Ovary (tissue), 9 donors: ENCODE measurements around the gene GLI1. TPM values are rescaled to one million over a fixed set of nuclear protein-coding genes. Genes with fewer than 3 reads are reported as not detected.
A peak's percentile ranks its signal among the peaks of the same experiment; 100 is the strongest.

Experiments
- DNase-seq, 5 donors: peaks; one replicate each; pipeline ENCODE4 v3.0.0-alpha.2; 2019 to 2020
- H3K27ac ChIP-seq, 2 donors: fragments of 200-600 bp; one replicate each; pipeline versions ENCODE4 v1.5.1 to v1.8.0; 2019 to 2022
- H3K27me3 ChIP-seq: fragments of 200-600 bp; one replicate; pipeline ENCODE4 v1.8.0; 2022
- H3K36me3 ChIP-seq: fragments of 200-600 bp; sonication (generic); one replicate; pipeline ENCODE4 v1.5.1; 2019
- H3K4me1 ChIP-seq: one replicate; pipeline ENCODE4 v1.8.1; 2013; ENCODE audit warnings: mild to moderate bottlenecking, moderate library complexity; ENCODE audit not compliant: insufficient read depth
- H3K4me3 ChIP-seq: fragments of 200-600 bp; sonication (generic); one replicate; pipeline ENCODE4 v1.5.1; 2017
- H3K9me3 ChIP-seq, 2 donors: fragments of 200-600 bp in 1 of 2; sonication (generic) in 1 of 2; one replicate each; pipeline versions ENCODE4 v1.5.1 to v1.8.1; 2013 to 2019; ENCODE audit warnings: mild to moderate bottlenecking in 1 of 2, moderate library complexity in 1 of 2
- EP300 ChIP-seq: sonication (generic); formaldehyde crosslinking; IDR thresholded peaks from one replicate; pipeline ENCODE4 v1.6.1; 2017; ENCODE audit warnings: antibody characterized with exemption
- POLR2A ChIP-seq: fragments of 450-650 bp; IDR thresholded peaks from one replicate; pipeline ENCODE4 v1.6.1; 2017; ENCODE audit warnings: antibody characterized with exemption, mild to moderate bottlenecking, moderate library complexity
- WGBS, 3 donors: extraction: QIAGEN DNeasy Blood & Tissue Kit in 1 of 3; methylation state at CpG; one replicate each; pipeline versions ENCODE4 v1.1.5 to v1.1.7; 2013 to 2017; 5-methylcytosine and 5-hydroxymethylcytosine counted together
- intact Hi-C, 4 donors: fragments of 100-400 bp; cut with DNase I; formaldehyde crosslinking; loops; one replicate each; pipeline versions ENCODE4 v1.11.0 to v1.15.1; 2022 to 2023
- microRNA counts: library from miRNA; unstranded; fragments of <30 nt; microRNA quantifications from one replicate; lab custom pipeline; 2016
- microRNA-seq, 3 donors: library from miRNA; unstranded; fragments of <30 nt; microRNA quantifications; one replicate each; pipeline versions ENCODE4 to v1.2.0, GENCODE V29; 2019 to 2020
- polyA plus RNA-seq, 2 donors: library from polyadenylated mRNA; stranded (reverse); fragments of 200-250 nt in 1 of 2; fragments of 350-450 nt in 1 of 2; fragmentation: Illumina TruSeq in 1 of 2; extraction: RNeasy Lipid Tissue Mini Kit (QIAGEN cat#74804) in 1 of 2; gene quantifications; one replicate each; pipeline ENCODE4 v1.2.3, GENCODE V29; 2013 to 2014
- small RNA-seq: library from RNA; depleted of rRNA; stranded (forward); fragments of <200 nt; gene quantifications from one replicate; pipeline ENCODE3, GENCODE V24; 2016
- total RNA-seq, 7 donors: library from RNA; depleted of rRNA in 2 of 7; stranded (reverse); fragments of >200 nt in 2 of 7; fragmentation: NEBNext Ultra II Directional in 3 of 7; extraction: Animal tissue kit (Norgen Biotek cat#: 25700) in 3 of 7; gene quantifications; one replicate each; pipeline versions ENCODE4 v1.1.0 to v1.2.4, GENCODE V29; 2016 to 2023
- TF ChIP-seq, protein P1 (sequence below), 3 donors: fragments of 450-650 bp in 2 of 3; fragments of 200-600 bp in 1 of 3; IDR thresholded peaks; one replicate each; pipeline versions ENCODE4 v1.5.1 to v1.8.0; 2016 to 2022; ENCODE audit warnings: antibody characterized with exemption in 3 of 3, mild to moderate bottlenecking in 1 of 3
- donor health status: DM: no; HTN: no; CAD: no; lungs with moderate emphysema.
- donor health status: DM: no; HTN: no; CAD: no.
- donor health status: Bipolar disorder and iron deficiency.
- donor health status: DM: yes; HTN: yes; CAD: no.
- donor health status: DM: no; HTN: no; CAD: no.
- donor health status: DM: yes; HTN: yes; CAD: no.

GLI1 gene
- total and polyA plus RNA-seq, 9 donors = 0.48 to 4.1 (median 1.5) TPM; not detected in 1

DNA sequence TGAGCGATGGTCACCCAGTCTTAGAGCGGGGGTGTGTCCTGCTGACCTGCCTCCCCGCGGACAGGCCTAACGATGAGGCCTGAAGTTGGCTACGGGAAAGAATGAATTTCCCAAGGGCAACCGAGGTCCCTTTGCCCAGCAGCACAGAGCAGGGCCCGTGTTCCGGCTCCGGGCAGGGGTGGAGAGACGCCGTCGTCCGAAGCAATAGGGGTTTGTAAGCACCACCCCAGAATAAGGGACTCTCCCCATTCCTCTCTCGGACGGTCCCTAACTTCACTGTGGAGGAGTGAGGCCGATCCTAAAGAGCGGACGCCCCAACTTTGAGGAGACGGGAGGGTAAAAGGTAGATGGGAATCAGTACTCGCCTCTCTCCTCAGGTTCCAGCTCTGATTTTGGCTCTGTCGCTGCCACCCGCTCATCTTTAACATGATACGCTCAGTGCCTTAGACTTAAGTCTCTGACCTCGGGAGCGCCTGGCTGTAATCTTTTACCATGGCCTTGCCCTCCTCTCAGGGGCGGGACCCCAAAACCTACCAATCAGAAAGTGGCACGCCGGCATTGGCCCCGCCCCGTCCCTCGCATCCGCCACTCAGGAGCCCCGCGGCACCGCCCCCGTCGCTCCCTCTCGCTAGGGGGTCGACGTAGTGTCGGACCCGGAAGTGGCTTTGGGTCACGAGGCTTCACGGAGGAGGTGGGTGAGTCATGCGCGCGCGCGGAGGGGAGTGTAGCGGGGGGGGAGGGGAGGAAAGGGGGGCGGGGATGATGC, 60.7 kb downstream of the GLI1 start, which contains the start of gene DDIT3:
Gene DDIT3, minus strand, starts transcription at position 462 of the 766 bp plus-strand sequence. CDS start 3,108 bp downstream, outside the sequence.
- Histone ChIP-seq H3K9me3 (no peaks in the 10 kb centered on the region), H3K4me1 (peaks cover 16% of the 10 kb centered on the region), H3K27me3 (no peaks in the 10 kb centered on the region), H3K36me3 (no peaks in the 10 kb centered on the region), H3K27ac (peak within 1 kb of the TSS; percentile 96 to 98), H3K4me3 (peak within 1 kb of the TSS; percentile 85)
- WGBS, 3 donors = 0 to 1% (median 0%) methylated on average over 51 to 52 of the region's 52 CpGs
- intact Hi-C loops = loop anchor here in 1 of 4 donors (5.0 kb wide), 1 partner anchor 92 kb away; the partner anchor contains the start of gene ARHGEF25
- peak; percentile 99 to 100 (median 100) for DNase-seq
- TF ChIP-seq, protein P1, sequence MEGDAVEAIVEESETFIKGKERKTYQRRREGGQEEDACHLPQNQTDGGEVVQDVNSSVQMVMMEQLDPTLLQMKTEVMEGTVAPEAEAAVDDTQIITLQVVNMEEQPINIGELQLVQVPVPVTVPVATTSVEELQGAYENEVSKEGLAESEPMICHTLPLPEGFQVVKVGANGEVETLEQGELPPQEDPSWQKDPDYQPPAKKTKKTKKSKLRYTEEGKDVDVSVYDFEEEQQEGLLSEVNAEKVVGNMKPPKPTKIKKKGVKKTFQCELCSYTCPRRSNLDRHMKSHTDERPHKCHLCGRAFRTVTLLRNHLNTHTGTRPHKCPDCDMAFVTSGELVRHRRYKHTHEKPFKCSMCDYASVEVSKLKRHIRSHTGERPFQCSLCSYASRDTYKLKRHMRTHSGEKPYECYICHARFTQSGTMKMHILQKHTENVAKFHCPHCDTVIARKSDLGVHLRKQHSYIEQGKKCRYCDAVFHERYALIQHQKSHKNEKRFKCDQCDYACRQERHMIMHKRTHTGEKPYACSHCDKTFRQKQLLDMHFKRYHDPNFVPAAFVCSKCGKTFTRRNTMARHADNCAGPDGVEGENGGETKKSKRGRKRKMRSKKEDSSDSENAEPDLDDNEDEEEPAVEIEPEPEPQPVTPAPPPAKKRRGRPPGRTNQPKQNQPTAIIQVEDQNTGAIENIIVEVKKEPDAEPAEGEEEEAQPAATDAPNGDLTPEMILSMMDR (IDR thresholded peaks at IDR 0.05) = peak in 1 of 3 donors; percentile 27
- TF ChIP-seq POLR2A (peak; percentile 99), EP300 (peak; percentile 72)

DNA sequence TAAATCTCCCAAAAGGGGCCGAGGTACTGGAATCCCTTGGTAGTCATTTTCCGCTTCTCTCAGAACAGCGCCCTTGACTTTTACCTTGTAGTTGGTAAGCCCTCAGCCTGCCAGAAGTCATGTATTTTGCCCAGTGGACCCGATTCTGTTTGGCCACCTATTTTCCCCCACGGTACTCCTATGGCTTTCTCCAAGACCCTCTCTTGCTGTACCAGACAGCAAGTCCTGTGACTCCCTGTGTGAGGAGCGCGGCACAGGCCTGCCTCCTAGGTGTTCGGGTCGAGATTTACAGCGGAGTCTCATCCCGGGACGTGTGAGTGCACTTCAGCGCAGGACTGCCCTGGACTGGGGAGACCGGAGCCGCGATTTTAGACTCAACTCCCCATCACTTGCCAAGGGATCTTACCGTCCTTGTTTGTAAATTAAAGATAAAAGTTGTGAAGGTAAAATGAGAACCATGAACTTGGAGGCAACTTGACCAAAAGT, 62.0 kb downstream of the GLI1 start:
- H3K4me1 ChIP-seq = peaks cover 16% of the 10 kb centered on the region
- peak overlapping the region; percentile 72 for H3K4me3 ChIP-seq
- peak; percentile 11 for TF ChIP-seq POLR2A
- TF ChIP-seq EP300 = no peak
- TF ChIP-seq, protein P1 (IDR thresholded peaks at IDR 0.05) = peak in 1 of 3 donors; percentile 1
- intact Hi-C loops = loop anchor here in 1 of 4 donors (5.0 kb wide), 1 partner anchor 91 kb away; the partner anchor contains the start of gene ARHGEF25
- peak; percentile 65 to 74 (median 71) for DNase-seq
- no peaks in the 10 kb centered on the region for H3K27me3 ChIP-seq
- no peaks in the 10 kb centered on the region for H3K9me3 ChIP-seq
- 25 to 29% (median 26%) methylated on average over 17 of the region's 17 CpGs for WGBS, 3 donors
- peak overlapping the region; percentile 96 to 98 for H3K27ac ChIP-seq
- no peaks in the 10 kb centered on the region for H3K36me3 ChIP-seq

MicroRNA genes within 50 kb of the gene (microRNA counts, 767-probe panel; counts per million panel counts)
- 530 counts per million, percentile 78 among the panel's probes with 10 or more counts for microRNA hsa-miR-616-3p (lab: Ali Mortazavi, UCI)

Small RNA genes lying within 50 kb of the gene (microRNA-seq; reads per million reads assigned to microRNA genes)
- gene MIR616 (0 to 0.95 (median 0.36) reads per million in 3 donors), gene MIR6758 (0 reads per million in 3 donors)

Small RNA genes lying within 50 kb of the gene (small RNA-seq; reads per million reads assigned to genes)
- not detected for gene MIR616
- gene RNU6-879P = not detected

Other genes with a start within 250 kb of the GLI1 start
- gene NXPH4, start 243.0 kb upstream of the GLI1 start, total RNA-seq = under 1 TPM in 1 of 7 donors, not detected in 6; 0.20 TPM
- gene NXPH4, start 243.0 kb upstream of the GLI1 start, polyA plus RNA-seq = under 1 TPM in 1 of 2 donors, not detected in 1; 0.13 TPM
- gene SHMT2, start 230.1 kb upstream of the GLI1 start, total RNA-seq = 100 to 1,000 TPM in 1 of 7 donors, 10 to 100 TPM in 6; 32.3 to 185 (median 46.6) TPM
- gene SHMT2, start 230.1 kb upstream of the GLI1 start, polyA plus RNA-seq = 10 to 100 TPM; 23.0 to 34.7 TPM
- gene STAC3, start 208.6 kb upstream of the GLI1 start, total RNA-seq = 1 to 10 TPM in 6 of 7 donors, under 1 TPM in 1; 0.66 to 2.3 (median 1.8) TPM
- gene STAC3, start 208.6 kb upstream of the GLI1 start, polyA plus RNA-seq = 1 to 10 TPM in 1 of 2 donors, under 1 TPM in 1; 0.77 to 2.9 TPM
- gene R3HDM2, start 28.7 kb upstream of the GLI1 start, total RNA-seq = 10 to 100 TPM; 24.3 to 81.4 (median 65.6) TPM
- gene R3HDM2, start 28.7 kb upstream of the GLI1 start, polyA plus RNA-seq = 10 to 100 TPM; 33.5 to 66.9 TPM
- gene INHBC, start 25.0 kb upstream of the GLI1 start, total RNA-seq = under 1 TPM in 2 of 7 donors, not detected in 5; 0.12 to 0.27 TPM
- under 1 TPM; 0.07 to 0.12 TPM for gene INHBC, start 25.0 kb upstream of the GLI1 start, polyA plus RNA-seq
- not detected for gene INHBE, start 4.5 kb upstream of the GLI1 start, total RNA-seq
- not detected for gene INHBE, start 4.5 kb upstream of the GLI1 start, polyA plus RNA-seq
- gene ARHGAP9, start 20.1 kb downstream of the GLI1 start, total RNA-seq = 1 to 10 TPM; 2.7 to 8.0 (median 4.2) TPM
- gene ARHGAP9, start 20.1 kb downstream of the GLI1 start, polyA plus RNA-seq = 1 to 10 TPM; 2.6 to 9.5 TPM
- gene MARS1, start 28.3 kb downstream of the GLI1 start, total RNA-seq = 100 to 1,000 TPM in 2 of 7 donors, 10 to 100 TPM in 5; 21.1 to 479 (median 66.4) TPM
- 10 to 100 TPM; 30.8 to 87.4 TPM for gene MARS1, start 28.3 kb downstream of the GLI1 start, polyA plus RNA-seq
- 10 to 100 TPM; 22.1 to 84.9 (median 29.2) TPM for gene DDIT3, start 60.7 kb downstream of the GLI1 start, total RNA-seq
- 10 to 100 TPM; 34.9 to 62.1 TPM for gene DDIT3, start 60.7 kb downstream of the GLI1 start, polyA plus RNA-seq
- 100 to 1,000 TPM in 2 of 7 donors, 10 to 100 TPM in 5; 25.2 to 122 (median 79.7) TPM for gene MBD6, start 63.0 kb downstream of the GLI1 start, total RNA-seq
- gene MBD6, start 63.0 kb downstream of the GLI1 start, polyA plus RNA-seq = 10 to 100 TPM; 18.1 to 35.0 TPM
- gene DCTN2, start 87.4 kb downstream of the GLI1 start, total RNA-seq = 100 to 1,000 TPM in 1 of 7 donors, 10 to 100 TPM in 6; 70.7 to 100 (median 97.4) TPM
- gene DCTN2, start 87.4 kb downstream of the GLI1 start, polyA plus RNA-seq = 100 to 1,000 TPM; 128 to 226 TPM
- gene KIF5A, start 90.3 kb downstream of the GLI1 start, total RNA-seq = under 1 TPM in 6 of 7 donors, not detected in 1; 0.08 to 0.48 (median 0.30) TPM
- gene KIF5A, start 90.3 kb downstream of the GLI1 start, polyA plus RNA-seq = under 1 TPM; 0.15 to 0.48 TPM
- gene PIP4K2C, start 131.4 kb downstream of the GLI1 start, total RNA-seq = 10 to 100 TPM; 16.9 to 30.4 (median 21.2) TPM
- 10 to 100 TPM; 13.1 to 42.0 TPM for gene PIP4K2C, start 131.4 kb downstream of the GLI1 start, polyA plus RNA-seq
- gene DTX3, start 145.0 kb downstream of the GLI1 start, total RNA-seq = 10 to 100 TPM; 50.0 to 75.2 (median 57.8) TPM
- 10 to 100 TPM; 37.9 to 56.2 TPM for gene DTX3, start 145.0 kb downstream of the GLI1 start, polyA plus RNA-seq
- 10 to 100 TPM; 22.1 to 48.4 (median 37.1) TPM for gene ARHGEF25, start 151.7 kb downstream of the GLI1 start, total RNA-seq
- gene ARHGEF25, start 151.7 kb downstream of the GLI1 start, polyA plus RNA-seq = 10 to 100 TPM; 47.4 to 48.8 TPM
- gene B4GALNT1, start 173.4 kb downstream of the GLI1 start, total RNA-seq = 1 to 10 TPM in 1 of 7 donors, under 1 TPM in 6; 0.28 to 1.5 (median 0.56) TPM
- gene B4GALNT1, start 173.4 kb downstream of the GLI1 start, polyA plus RNA-seq = 1 to 10 TPM in 1 of 2 donors, under 1 TPM in 1; 0.22 to 1.3 TPM
- gene OS9, start 234.3 kb downstream of the GLI1 start, total RNA-seq = 100 to 1,000 TPM; 128 to 227 (median 200) TPM
- gene OS9, start 234.3 kb downstream of the GLI1 start, polyA plus RNA-seq = 100 to 1,000 TPM; 197 to 387 TPM